Loucy (cell line): Measurements from ENCODE around the gene WNK1.

Experiments used
- CTCF ChIP-seq: fragments of 200-600 bp; sonication (generic); conservative IDR thresholded peaks from 2 replicates; pipeline ENCODE4 v1.5.1; 2014; ENCODE audit warnings: mild to moderate bottlenecking, antibody characterized with exemption, low read length
- EZH2phosphoT487 ChIP-seq: fragments of 200-600 bp; IDR thresholded peaks from 2 replicates; pipeline ENCODE4 v1.6.1; 2018; ENCODE audit warnings: antibody characterized with exemption, mild to moderate bottlenecking, moderate library complexity, borderline replicate concordance

- TF ChIP-seq CTCF (no peak), EZH2phosphoT487 (no peak)
Observed at GRCh38 chr12:772056-772697, 19.8 kb downstream of the WNK1 start.
